EL (cell line): ENCODE results near the gene CORO7.

Experiments
- DNase-seq: peaks from one replicate; pipeline ENCODE4 v3.0.0-alpha.2; 2016

The CORO7 gene

DNA sequence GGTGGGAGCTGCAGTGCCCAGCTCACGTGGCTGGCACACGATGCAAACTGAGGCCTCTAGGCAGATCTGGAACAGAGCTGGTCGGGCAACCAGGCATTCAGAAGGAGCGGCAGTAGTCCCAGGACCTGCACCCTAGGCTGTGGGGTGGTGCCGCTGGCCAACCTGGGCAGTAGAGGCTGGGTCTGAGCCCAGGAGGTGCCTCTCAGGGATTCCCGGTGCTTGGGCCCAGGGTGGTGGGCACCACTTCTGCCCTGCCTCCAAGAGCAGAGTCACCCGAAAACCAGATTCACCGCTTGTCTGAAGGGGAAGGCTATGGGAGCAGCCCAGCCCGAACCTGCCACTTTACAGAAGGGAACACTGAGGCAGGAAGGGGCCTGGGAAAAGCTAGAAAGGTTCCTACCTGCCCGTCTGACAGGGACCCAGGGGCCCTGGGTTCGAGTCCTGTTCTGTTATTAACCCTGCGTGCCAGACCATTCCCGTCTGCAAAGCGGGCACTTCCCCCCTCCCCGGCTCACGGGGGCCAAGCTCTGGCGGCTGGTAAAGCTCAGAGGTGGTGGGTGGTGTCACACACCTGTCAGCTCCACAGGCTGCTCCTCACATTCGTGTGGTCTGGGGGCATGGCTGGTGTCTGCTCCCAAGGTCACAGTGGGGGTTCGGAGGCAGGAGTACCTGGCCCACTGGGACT is 83.6 kb downstream of the CORO7 start:
- DNase-seq, result no peak

DNA sequence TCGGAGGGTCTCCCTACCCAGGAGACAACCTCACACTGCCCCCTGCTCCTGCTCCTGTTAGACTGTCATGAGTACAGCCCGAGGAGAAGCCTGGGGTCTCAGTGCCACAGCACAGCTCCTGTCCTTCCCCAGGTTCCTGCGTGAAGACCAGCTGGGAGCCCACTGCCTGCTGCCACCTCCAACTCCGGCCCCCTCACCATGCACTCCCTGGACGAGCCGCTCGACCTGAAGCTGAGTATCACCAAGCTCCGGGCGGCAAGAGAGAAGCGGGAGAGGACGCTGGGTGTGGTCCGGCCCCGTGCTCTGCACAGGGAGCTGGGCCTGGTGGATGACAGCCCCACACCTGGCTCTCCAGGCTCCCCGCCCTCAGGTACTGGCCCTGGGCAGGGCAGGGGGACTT is 84.3 kb downstream of the CORO7 start:
- no peak for DNase-seq

DNA sequence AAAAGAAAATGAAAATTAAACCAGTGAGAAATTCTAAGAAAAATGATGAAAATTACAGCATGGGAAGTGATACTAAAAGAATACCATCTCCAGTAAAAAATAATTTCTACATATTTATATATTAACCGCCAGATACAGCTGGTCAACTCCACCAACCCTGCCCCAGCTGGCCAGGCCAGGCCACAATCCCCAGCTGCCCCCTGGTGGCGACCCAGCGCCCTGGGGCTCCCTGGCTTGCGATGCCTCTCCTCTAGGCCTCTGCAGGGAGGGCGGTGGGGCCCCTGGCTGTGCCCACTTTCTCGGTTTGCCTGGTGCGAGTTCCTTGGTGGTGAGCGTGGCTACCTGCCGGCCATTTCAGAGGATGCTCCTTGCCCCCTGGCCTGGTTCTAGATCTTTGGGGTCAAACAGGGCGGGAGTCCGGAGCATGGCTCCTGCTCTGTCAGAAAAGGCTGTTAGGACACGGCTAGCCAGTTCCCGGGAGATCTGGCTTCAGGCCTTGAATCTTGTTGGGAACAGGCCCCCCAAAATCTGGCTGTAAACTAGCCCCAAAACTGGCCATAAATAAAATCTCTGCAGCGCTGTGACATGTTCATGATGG is 86.0 kb downstream of the CORO7 start:
- peak; percentile 63 for DNase-seq

DNA sequence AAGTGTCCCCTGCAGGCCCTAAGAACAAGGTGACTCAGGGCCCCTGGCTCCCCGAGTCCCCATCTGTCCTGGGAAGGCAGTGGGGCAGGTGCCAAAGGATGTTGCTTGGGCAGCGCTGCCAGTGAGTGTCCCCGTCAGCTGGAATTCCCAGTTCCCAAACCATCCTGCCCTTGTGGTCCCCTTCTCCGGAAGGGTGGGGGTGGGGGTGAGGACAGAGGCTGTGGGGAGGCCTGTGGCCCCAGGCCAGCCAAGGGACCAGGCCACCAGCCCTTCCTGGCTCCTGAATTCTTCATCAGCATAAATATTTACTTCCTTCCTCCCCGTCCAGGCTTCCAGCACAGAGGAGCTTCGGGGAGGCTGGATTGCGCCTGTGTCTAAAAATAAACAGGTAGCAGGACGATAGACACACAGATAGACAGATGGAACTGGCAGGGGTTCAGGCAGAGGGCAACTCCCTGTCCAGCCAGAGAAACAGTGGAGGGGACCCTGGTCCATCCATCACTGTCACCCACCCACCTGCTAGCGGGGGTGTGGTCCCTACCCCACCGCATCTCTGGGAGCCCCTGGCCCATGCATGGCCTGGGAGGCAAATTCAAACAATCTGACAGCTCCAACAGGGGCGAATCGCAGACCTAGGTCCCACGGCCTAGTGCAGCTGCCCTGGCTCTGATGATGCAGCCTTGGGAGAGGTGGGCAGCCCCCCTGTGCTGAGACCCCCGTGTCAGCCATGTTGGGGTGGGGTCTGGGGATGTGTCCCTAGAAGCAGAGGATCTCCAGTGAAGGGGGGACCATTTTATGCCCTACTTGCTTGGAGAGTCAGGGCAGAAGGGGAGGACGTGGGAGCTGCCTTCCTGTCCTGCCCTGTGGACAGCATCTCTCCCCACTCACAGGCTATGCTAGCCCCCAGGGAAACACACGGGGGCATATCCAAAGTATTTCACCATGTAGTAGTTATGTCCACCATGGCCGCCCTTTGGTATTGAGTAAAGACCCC is 87.3 kb downstream of the CORO7 start:
- no peak for DNase-seq

DNA sequence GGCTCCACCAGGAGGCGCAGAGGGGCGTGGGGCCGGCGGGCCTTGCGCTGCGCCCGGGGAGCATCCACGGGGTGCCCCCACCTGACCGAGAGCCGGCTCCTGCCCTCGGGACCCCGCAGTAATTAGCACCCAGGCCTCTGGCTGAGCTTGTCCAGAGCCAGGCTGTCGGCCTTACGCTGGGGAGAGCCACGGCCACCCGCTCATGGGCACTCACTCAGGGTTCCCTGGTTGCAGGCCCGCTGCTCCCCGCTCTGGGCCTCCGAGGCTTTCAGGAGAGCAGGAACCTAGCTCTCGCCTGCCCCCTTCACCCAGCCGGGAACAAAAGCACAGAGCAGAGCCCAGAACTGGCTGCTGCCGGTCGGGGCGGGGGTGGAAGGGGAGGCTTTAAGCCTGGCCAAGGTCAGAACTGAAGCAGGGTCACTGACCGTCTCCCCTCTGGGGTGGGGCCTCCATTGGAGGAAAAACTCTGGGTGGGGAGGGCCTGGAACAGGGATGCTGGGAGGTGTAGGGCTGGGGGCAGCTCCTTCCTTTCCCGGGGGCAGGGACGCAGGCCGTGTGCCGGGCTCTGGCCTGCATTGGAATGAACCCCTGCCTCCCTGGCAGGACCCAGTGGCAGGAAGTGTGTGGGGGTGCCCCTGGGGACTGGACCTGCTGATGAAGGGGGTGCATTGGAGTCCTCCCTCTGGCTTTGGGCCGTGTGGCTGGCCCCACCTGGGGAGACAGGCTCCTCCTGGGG is 88.2 kb downstream of the CORO7 start:
- peak; percentile 79 for DNase-seq

DNA sequence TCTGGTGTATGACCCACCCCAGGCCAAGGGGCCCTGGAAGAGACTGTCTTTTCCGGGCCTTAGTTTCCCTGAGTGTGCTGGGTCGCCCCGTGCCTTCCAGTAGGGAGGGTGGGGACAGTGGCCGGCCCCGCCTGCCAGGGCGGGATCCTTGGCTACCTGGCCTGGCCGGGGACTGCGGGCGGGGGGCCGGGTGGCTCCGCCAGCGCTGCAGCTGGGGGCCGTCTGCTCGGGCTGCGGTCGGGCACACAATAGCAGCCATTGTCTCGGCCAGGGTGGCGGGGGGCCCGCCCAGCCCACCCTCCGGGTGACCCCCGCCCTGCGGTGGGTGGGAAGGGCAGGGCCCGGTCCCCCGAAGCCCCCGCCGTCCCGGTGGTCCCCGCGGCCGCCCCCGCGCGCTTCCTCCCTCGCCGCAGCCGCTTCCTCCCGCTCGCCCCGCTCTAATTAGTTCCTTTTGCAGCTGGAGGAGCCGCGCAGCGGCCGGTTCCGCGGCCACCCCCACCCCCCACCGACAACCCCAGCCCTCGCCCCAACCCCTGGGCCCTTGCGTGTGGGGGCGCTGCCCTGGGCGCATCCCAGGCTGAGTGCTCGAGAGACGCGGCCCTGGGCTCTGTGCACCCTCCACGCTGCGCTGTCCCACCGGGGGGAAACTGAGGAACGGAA is 88.9 kb downstream of the CORO7 start:
- DNase-seq, result no peak

DNA sequence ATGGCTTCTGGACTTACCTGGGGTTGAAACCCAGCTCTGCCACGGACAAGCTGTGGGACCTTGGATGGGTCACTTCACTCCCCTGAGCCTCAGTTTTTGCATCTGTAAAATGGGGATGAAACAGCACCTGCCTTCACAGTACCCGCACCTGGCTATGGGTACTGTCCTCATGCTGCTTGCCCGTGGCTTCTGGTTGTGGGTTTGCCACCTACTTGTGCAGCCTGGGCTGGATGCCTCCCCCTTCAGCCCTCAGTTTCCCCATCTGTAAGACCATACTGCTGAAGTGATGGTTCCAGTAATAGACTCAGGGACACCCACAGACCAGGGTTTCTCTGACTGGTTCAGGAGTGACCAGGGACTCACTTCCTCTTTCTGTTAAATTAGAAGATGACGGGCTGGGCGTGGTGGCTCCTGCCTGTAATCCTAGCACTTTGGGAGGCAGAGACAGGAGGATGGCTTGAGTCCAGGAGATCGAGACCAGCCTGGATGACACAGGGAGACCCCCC is 91.1 kb downstream of the CORO7 start:
- no peak for DNase-seq

DNA sequence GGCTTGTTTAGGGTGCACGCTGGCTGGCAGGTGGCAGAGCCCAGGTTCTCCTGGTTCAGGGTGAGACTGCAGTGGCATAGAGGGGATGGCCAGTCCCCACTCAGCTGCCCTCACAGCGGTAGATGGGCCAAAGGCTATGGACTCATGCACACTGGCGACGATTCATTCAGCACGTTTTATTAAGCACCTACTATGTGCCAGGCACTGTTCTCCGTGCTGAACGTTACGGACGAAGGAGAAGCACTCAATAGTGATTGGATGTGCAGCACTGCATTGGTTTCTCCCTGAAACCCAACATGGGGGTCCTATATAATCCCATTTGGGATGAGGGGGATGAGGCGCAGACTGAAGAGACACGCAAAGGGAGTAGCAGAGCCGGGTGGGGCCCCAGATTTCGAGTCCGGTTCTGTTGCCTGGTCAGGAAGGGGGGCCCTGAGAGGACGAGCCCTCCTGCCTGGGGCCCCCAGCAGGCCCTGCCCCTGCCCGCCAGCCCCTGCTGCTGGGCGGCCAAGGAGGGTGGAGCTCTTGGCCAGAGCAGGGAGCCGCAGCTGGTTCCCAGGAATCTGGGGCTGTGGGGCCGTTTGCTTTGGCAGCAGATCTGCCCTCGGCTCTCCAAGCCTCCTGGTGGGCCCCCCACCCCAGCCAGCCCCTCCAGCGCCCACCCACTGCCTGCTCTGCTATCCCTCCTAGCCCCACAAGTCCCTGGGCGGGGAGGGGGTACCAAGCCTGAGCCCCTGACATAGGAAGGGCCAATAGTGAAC is 91.7 kb downstream of the CORO7 start:
- no peak for DNase-seq

DNA sequence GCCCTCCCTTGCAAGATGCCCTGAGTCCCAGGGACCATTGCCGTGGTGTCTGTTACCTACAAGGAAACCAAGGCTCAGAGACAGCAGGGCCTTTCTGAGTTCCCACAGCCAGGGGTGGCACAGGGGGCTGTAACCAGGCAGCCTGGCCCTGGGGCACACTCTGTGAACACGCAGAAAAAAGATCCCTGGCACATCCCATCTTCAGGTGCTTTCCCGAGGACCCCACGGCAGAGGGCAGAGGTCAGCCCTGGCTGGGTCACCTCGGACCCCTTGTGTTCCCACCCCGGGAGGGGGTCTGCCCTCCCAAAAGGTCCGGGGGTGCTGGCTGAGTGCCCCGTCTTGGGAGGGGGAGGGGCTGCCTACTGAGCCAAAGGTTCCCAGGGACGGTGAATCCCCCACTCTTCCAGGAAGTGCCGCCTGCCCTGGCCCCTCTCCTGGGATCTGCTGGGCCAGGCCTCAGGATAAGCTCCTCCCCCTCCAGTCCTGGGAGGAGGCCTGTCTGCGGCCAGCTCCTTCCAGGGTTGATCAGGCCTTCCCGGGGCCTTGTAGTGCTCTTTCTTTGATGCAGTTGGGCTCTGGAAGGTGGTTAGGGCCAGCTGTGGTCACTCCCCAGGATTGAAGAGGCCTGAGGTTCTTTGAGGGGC is 92.4 kb downstream of the CORO7 start:
- peak; percentile 40 for DNase-seq

DNA sequence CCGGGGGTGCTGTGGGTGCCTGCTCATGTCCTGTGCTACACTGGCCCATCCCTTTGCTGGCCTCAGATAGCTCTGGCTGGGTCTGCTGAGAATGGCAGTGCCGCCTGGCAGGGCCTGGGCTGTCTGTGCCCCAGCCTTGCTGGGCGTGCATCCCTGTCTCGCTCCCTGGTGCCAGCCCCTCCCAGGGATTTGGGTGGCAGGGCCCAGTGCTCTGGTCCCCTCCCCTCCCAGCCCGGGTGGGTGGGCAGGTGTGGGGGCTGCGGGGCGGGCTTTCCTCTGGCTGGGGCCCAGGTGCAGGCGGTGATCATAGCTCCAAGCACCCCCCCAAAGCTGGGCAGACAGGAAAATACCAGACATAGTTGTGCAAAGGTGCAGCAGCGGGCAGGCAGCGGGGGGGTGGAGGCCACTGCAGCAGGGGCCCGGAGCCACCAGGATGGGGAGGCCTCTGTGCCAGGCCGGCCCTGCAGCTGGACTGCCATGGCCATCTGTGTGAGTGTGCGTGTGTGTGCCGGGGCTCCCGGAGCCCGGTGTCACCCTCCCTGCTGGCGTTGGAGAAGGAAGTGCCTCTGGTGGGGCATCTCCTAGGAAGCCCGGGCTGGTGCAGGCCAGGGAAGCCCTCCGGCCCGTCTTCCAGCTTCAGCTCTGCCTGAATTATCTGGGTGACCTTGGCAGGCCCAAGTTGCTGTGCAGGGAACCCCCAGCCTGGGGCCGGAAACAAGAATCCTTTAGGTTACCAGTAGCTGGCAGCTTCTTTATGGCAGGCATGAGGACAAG is 93.1 kb downstream of the CORO7 start:
- DNase-seq, result no peak

DNA sequence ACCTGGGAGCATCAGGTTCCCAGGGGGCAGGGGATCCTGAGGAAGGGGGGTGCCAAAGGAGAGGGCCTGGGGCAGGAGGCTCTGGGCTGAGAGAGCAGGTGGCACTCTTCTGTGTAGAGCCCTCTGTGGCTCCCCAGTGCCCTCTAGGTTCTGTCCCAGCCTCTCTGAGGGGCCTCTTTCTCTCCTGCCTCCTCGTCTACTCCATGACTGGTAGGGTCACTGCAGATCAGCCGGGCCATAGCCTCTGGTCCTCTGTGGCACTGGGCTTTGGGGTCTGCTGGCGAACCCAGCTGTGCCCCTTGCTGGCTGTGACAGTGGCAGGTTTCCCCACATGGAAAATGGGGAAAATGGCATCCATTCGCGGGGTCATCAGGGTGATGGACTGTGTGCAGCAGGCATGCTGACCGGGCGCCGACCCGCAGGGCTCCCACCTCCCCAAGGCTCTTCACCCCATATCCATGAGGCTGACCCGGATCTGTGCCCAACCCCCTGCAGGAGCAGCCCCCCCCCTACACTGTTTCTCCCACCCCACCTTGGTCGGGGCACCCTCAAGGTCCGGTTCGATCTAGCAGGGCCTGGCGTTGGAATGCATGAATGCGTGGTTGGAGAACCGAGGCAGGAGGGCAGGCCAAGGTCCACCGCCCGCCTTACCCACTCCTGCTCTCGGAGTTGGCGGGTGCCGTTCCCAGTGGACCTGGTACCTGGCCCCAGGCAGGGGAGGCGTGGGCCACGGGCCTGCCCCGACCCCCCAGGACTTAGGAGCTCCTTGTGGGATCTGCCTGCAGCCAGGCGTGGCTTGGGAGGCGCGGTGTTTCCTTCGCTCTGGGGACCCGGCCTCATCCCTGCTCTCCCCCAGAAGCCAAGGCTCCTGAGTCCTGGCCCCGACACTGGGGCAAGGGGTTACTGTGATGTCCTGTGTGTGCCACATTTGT is 94.0 kb downstream of the CORO7 start:
- DNase-seq, result no peak

DNA sequence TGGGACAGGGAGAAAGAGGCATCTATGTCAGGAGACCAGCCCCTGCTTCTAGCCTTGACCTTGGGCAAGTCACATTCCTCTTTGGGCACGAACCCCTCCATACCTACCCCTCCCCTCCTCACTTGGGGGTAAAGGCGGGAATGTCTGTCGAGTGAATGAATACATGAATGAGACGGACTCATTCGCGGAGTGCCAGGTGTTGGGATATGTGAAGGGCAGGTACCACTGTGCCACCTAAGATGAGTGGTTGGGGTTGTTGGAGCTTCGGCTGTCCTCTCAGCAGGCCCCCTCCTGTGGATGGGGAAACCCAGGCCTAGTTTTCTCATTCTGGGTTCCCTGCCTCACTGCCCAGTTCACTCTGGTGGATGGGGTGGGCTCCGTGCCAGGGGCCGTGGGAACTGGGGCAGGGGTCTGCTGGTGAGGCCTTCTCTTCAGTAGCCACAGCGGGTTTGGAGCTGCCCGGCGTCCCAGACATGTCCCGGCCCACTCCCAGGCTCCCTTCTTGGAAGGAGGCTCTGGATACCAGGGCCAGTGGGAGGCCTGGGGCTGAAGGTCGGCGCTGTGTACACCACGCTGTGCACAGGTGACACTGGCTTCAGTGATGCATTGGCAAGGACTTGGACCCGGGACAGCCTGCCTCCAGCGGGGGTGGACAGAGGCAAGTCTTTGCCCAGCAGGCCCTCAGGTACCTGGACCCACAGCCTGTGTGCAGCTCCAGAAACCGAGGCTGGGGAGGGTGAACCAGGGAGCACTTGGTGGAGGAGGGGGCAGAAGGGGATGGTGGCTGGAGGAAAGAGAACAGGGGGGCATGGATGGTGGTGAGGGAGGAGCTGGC is 94.9 kb downstream of the CORO7 start:
- no peak for DNase-seq

DNA sequence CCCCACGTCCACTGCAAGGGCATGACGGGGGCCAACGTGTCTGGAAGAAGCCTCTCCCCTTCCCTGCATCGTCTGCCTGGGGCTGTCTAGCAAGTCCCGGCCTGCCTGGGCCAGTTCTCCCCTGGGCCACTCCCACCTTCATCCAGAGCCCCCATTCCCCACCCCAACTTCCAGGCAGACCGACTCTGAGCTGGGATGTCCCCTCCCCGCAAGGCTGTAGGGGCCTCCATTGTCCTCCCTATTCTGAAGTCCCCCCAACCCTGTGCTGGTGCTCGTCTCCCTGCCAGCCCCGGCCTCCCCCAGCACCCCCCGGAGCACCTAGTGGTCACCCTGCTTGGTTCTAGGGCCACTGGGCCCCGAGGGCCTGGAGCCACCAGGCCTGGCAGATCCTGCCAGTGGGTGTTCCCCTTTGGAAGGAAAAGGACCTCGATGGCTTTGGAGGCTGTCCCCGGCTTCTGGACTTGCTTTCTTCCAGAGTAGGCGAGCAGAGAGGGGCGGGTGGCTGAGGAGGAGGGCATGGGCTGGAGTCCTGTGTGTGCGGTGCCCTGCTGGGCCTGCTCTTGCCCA is 95.7 kb downstream of the CORO7 start:
- DNase-seq, result no peak

DNA sequence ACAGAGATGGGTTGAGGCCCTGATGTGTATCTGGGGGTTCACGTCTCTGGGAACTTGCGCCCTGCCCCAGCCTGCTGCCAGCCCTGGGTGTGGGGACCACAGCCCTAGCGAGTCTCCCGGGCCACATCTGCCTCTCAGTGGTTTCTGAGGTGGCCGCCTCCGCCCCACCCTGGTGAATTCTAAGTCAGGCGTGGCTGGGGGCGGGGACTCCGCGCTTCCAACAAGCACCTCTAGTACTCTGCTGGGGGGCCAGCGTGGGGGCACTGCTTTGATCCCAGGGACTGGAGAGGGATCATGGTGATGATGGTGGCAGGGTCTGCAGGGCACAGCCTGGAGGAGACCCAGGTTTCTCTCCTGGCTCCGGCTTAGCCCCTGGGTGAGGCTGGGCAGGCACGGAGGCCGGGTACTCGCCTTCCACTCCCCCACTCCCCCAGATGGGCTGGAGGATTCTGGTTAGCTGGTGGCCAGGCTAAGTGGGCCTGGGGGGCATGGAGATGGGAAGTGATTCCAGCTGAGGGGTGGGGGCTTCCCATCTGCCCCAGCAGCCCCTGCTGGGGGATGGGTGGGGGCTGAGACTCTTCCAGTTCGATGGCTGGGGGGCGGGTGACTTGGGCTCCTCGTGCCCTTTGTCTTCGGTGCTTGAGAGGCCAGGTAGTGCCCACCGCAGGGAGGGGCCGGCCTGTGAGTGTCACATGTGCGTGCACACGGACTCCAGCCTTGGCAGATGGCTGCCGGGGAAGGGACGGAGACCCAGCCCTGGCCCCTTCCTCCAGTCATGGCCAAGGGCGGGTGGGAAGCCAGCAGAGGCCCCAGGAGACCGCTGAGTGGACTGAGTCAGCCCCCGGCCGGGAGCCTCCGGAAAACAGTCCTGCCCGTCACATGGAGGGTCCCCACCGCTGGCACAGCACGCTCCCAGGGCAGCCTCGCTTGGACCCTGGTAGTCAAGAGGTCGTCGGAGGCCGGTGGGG is 96.7 kb downstream of the CORO7 start:
- DNase-seq, result no peak

DNA sequence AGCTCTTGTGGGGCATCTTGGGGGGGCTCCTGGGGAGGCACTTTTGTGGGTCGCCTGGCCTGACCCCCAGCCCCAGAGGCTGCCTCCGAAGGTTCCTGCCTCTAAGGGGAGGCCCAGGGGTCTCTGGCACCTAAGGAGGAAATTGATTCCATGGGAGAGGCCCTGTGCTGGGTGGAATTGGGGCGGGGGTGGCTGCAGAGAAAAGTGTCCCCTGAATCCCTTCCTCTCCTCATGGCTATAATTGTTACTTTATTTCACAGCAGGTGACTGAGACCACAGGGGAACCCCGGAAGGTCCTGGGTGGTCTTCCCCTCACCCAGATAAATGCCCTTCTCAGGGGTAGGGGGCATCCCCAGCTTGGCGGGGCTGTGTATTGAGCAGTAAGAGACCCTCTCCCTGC is 97.4 kb downstream of the CORO7 start:
- no peak for DNase-seq

DNA sequence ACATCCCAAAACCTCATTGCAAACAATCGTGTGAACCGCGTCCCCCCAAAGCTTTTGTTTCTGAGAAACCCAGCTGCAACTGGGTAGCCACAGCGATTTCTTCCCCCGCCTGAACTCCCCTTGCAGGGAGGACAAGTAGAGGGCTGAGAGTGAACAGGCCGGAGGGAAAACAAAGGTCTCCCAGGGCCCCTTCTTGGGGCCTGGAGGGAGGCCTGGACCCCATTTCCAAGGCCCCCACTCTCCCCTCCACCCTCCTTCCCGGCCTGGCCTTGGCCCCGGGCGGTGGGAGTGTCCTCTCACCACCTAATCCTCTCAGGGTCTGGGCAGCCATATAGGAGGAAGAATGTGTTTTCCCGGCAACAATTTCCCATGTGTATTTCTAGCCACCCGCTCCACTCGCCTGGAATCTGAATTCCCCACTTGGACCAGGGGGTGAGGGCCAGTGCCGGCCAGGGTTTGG is 97.9 kb downstream of the CORO7 start:
- DNase-seq, result no peak
